PC-3 (cell line): ENCODE data around the gene EPG5.

Source experiments
- EZH2phosphoT487 ChIP-seq: fragments of 300-600 bp; sonication (generic); IDR thresholded peaks from 2 replicates; pipeline ENCODE4 v1.6.1; 2018; ENCODE audit warnings: mild to moderate bottlenecking, antibody characterized with exemption, low read length, borderline replicate concordance
- TF ChIP-seq, protein P1 (sequence below): fragments of 300-600 bp; sonication (generic); conservative IDR thresholded peaks from 2 replicates; pipeline ENCODE4 v1.5.1; 2017; ENCODE audit warnings: antibody characterized with exemption, low read depth, mild to moderate bottlenecking, low read length

DNA sequence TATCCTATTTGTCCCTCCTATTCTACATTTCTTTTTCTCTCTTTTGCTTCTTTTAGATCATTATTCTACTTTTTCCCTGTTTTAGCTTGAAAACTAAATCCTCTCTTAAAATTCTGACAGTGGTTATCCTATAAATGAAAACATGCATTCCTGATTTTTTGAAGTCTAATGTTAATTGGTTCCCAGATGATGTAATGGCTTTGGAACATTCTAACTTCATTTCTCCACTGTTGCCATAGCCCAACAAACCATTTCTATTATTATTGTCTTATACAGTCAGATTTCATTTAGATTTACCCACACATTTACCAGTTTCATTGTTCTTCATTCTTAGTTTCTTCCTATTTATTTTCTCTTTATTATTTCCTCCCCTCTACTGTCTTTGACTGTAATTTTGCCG lies 105.2 kb downstream of the EPG5 start:
- TF ChIP-seq, protein P1, sequence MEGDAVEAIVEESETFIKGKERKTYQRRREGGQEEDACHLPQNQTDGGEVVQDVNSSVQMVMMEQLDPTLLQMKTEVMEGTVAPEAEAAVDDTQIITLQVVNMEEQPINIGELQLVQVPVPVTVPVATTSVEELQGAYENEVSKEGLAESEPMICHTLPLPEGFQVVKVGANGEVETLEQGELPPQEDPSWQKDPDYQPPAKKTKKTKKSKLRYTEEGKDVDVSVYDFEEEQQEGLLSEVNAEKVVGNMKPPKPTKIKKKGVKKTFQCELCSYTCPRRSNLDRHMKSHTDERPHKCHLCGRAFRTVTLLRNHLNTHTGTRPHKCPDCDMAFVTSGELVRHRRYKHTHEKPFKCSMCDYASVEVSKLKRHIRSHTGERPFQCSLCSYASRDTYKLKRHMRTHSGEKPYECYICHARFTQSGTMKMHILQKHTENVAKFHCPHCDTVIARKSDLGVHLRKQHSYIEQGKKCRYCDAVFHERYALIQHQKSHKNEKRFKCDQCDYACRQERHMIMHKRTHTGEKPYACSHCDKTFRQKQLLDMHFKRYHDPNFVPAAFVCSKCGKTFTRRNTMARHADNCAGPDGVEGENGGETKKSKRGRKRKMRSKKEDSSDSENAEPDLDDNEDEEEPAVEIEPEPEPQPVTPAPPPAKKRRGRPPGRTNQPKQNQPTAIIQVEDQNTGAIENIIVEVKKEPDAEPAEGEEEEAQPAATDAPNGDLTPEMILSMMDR, result no peak
- TF ChIP-seq EZH2phosphoT487, result no peak
